Left ventricle myocardium superior (tissue), 1 donor: ENCODE measurements around the gene NDUFB11. TPM values are rescaled to one million over a fixed set of nuclear protein-coding genes. Genes with fewer than 3 reads are reported as not detected.
A peak's percentile ranks its signal among the peaks of the same experiment; 100 is the strongest.

ENCODE experiments used
- ATAC-seq: fragments of 200-7000 bp; cut with Tn5 transposase; one replicate; pipeline ENCODE4 v1.9.1; 2020; ENCODE audit warnings: mild to moderate bottlenecking, moderate library complexity
- DNase-seq: peaks from one replicate; pipeline ENCODE4 v3.0.0-alpha.2; 2020
- intact Hi-C: fragments of 100-400 bp; cut with micrococcal nuclease; formaldehyde crosslinking; loops from one replicate; pipeline ENCODE4 v1.11.0; 2022
- total RNA-seq: library from RNA; stranded (reverse); fragmentation: NEBNext Ultra II Directional; extraction: Animal tissue kit (Norgen Biotek cat#: 25700); gene quantifications from one replicate; pipeline ENCODE4 v1.2.1, GENCODE V29; 2021
- donor health status: DM: no; HTN: yes; CAD: no; lungs with severe emphysema.

Gene NDUFB11
- total RNA-seq, 1 donor from 2014 or later, result 210 TPM

DNA sequence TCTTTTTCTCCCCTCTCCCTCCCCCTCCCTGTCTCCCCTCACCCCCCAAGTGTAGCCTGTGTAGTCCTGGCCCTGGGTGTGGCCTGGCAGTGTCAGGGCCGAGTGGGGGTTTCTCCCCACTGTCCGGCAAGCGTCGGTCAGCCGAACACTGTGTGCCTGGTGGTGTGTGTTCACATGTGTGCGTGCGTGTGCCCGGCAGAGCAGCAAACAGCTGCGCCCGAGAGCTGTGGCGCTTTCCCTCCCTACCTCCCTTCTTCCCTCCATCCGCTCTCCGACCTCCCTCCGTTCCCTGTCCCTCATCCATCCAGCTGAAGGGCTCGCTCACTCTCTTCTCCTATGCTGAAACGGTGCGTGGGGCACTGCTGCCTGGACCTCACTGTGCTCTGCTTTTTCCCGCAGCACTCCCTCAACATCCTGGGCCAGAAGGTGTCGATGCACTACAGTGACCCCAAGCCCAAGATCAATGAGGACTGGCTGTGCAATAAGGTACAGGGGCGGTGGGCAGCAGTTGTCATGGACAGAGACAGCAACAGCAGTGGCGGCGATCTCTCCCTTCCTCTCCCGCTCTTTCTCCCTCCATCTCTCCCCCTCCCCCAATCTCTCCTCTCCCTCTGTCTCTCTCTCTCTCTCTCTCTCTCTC lies 31.7 kb upstream of the NDUFB11 start:
- intact Hi-C loops, result no loop called here
- no peak for DNase-seq
- no peak for ATAC-seq

DNA sequence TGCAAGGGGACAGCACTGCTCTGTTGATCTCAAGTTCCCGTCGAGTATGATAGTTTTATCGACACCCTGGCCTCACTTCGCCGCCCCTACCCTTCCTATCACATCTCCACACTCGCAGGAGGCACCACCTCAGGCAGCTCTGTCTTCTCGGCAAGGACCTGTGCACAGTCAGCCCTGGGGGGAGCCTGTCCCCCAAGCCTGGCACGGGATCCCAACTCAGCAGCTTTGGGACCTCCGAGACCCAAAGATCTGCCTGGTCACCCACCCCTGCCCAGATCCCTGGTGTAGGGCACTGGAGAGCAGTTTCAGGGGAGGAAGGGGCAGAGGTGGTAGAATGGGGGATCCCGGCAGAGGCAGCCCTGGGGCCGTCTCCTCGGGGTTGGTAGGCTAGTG lies 31.1 kb upstream of the NDUFB11 start:
- ATAC-seq (no peak), DNase-seq (no peak)
- intact Hi-C loops, result no loop called here

DNA sequence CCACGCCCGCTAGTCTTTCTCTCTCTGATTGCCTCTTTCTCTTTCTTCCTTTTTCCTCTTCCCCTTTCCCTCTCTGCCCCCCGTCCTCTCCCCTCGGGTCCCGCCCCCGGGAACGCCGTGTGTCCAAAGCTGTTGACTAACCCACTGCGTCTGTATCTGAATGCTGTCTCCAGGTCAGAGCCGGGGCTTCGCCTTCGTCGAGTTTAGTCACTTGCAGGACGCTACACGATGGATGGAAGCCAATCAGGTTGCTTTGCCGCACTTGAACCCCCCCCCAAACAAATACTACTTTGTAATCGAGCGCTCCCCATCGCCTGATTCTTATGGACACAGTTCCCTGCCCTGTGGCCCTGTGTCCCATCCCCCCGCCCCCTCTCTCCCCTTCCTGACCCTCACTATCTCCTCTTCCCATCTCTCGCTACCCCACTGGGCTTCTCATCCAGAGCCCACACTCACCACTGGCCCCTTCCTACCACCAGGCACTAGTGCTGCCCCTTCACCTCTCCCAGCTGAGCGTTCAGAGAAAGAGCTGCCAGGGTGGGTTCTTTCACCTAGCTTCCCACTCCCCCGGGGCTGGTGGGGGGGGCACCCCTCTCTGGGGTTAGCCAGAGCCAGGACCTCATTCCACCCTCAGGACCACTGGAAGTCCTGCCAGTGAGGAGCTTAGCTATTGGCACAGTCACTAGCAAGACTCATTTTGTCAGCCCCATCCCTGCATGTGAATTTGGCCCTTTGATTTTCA lies 30.5 kb upstream of the NDUFB11 start:
- no peak for DNase-seq

DNA sequence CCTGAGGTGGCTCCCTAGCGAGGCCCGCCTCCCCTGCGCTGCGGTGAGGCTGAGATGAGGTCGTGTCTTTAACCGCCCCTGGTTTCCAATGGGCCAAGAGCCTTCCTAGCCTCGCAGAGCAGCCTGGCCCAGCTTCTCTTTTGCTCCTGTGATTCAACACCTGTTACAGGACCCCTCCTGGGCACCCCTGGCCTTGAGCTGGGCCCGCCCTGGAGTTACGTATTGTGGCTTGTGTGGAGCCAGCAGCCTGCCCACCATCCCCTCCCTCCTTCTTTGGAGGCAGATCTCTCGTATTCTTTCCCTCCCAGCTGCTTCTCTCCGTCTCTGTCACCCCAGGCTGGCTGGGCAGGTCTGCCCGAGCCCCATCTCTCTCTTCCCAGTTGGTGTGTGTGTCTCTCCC lies 29.9 kb upstream of the NDUFB11 start:
- ATAC-seq (no peak), DNase-seq (no peak)
- intact Hi-C loops, result no loop called here

More for the DNA sequence above, 30.5 kb upstream of the NDUFB11 start:
- ATAC-seq, result no peak
- intact Hi-C loops, result no loop called here

DNA sequence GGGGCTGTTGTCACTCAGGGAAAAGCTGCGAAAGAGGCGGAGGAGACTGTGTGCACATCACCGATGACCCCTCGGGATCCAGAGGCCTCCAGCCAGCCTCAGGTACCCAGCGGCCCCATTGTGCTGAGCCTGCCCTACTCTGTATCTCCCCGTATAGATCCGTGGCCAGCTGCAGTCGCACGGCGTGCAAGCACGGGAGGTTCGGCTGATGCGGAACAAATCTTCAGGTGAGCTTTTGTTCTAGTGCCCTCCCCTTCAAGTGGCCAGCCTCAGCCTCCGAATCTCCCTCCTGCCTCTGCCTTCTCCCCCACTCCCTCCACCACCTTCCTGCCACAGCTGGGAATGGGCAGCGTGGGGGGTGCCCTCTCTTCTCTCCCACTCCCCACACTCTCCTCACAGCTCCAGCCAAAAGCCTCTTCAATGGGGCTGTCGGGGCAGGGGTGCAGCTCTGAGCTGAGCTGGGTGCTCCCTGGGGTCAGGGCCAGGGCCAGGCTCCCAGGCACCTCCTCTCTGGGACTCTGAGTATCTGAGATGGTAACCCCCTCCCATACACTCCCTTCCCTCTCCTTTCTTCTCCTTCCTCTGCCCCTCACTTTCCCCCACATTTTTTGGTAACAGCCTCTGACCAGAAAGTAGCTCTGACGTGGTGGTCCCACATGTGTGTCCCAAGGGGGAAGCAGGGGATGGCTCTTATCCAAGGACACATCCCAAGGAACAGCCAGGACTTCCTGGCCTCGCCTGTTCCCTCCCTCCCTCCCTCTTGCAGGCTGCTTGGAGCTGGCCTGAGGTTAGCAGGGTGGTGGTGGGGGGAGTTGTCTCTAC lies 28.7 kb upstream of the NDUFB11 start:
- ATAC-seq (no peak), DNase-seq (no peak)
- intact Hi-C loops, result no loop called here

DNA sequence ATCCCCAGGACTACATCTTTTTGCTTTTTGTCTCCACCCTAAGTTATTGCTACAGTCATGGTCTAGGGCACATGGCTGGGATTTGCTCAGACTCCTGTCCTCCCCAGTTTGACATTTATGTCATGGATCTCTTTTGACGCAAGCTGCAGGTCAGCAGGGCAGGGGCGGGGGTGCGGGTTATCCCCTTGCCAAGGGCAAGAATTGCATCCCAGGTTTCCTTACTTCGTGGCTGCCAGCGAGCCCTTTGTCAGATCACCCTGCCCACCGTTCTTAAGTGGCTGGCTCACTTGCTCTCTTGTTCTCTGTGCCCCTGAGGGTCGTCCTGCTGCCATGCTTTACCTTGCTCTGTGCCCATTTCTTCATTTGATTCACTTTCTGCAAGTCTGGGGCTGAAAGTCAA lies 28.0 kb upstream of the NDUFB11 start:
- ATAC-seq, result no peak
- no peak for DNase-seq

DNA sequence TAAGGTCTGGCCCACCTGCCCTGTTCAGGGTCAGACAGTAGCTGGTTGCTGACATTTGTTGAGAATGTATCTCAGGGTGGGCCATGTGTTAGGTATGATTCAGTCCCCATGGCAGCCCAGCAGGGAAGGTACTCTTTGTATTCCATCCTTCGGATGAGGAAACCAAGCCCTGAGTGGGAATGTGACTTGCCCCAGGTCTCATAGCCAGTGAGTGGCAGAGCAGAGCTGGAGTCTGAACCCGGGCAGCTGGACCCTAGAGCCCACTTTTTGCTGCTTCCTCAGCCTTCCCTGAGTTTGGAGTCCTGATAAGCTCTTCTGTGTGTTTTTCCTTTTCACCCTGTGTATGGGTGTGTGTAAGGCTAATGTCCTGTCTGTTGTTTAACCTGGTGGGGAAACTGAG lies 27.5 kb upstream of the NDUFB11 start:
- DNase-seq, result no peak
- no peak for ATAC-seq
- intact Hi-C loops, result no loop called here

More for the DNA sequence above, 28.0 kb upstream of the NDUFB11 start:
- intact Hi-C loops, result no loop called here

DNA sequence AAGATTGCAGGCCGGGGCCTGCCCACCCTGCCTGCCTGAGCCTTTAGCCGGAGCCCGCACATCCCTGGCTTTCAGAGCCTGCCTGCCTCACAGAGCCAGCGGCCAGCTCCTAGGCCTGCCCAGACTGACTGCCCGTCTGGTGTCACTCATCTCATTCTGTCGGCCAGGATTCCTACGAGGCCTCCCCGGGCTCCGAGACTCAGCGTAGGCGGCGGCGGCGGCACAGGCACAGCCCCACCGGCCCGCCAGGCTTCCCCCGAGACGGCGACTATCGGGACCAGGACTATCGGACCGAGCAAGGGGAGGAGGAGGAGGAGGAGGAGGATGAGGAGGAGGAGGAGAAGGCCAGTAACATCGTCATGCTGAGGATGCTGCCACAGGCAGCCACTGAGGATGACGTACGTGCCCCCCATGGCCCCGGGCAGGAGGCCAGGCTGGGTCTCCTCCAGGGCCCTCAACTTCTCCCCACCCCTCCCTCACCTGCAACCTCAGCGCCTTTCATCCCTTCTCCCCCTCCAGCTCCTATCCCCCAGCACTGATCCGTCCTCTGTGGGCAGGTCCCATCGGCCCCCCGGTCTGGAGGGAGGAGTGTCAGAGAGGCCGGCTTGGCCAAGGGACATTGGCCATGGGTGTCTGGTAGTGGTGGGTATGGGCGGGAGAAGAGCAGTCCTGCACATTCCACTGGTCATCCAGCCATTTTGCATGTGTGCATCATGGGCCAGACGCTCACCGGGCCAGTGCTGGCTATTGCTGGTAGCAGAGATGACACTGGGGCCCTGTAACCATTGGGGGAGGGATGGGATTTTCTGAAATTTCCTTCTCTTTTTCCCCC lies 26.6 kb upstream of the NDUFB11 start:
- ATAC-seq, result no peak
- intact Hi-C loops, result no loop called here
- no peak for DNase-seq

DNA sequence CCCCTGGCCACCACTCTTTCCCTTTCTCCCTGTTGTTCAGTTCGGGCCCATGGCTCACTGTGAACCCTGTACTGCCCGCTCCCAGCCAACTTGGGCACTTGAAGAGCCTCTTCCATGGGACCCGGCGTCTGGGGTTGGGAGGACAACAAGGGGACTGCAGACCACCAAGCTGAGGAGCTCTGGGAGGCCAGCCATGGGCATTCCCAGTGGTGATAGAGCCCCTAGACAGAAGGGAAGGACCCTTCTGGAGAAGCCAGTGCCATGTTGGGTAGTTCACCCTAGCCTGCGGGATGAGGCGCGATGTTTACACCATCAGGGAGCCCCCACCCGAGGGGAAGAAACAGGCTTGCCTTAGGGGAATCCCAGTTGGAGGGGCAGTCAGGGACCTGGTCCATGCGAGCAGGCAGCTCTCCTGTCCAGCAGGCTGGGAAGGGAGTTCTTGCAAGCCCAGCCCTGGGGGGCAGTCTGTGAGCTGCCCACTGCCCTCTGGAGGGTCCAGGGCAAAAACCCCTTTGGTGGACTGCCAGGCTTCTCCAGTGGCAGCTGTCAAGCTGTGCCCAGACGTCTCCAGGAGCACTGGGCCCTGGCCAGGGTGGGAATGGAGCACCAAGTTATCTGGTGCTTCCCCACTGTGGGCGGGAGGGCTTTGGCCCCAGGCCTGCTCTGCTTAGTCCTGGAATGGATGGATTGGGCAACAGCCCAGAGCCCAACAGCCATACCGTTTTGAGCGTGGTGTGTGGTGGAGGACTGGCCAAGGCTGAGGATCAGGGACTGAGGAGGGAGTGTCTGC lies 25.4 kb upstream of the NDUFB11 start:
- DNase-seq (peak; percentile 74), ATAC-seq (peak; percentile 94)
- intact Hi-C loops, result no loop called here

DNA sequence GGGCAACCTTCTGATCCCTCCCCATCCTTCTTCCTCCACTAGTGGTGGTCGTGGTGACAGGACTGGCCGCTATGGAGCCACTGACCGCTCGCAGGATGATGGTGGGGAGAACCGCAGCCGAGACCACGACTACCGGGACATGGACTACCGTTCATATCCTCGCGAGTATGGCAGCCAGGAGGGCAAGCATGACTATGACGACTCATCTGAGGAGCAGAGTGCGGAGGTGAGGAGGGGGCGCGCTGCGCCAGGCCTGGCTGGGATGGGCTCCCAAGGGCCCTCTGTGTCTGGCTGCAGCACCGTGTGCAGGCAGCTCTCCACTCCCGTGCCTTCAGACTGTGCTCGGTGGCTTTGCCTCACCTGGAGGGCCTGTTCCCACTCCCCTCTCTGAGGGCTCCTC lies 24.8 kb upstream of the NDUFB11 start:
- no peak for ATAC-seq

DNA sequence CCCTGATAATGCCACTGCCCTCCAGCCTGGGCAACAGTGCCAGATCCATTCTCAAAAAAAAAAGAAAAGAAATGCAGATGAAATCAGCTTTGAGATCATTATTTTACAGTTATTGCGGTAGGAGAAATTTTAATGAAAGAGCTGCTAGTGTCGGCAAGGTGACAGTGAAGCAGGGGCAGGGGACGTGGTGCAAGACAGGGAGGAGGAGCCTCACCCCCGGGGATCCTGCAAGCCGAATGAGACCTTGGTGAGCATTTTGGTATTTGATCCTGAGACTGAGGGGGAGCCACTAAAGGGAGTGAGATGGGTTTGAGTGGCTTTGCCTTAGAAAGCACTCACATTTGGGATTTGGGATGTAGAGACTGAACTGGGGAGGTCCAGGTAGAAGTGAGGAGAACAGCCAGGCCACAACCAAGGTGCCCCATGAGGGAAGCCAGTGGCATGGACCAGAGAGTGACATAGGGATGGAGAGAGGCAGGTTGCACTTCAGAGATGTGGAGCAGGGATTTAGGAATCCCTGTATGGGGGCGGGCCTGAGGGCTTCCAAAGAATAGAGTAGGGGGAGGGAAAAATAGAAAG lies 24.1 kb upstream of the NDUFB11 start:
- DNase-seq, result no peak
- intact Hi-C loops, result no loop called here
- ATAC-seq, result no peak

More for the DNA sequence above, 24.8 kb upstream of the NDUFB11 start:
- no peak for DNase-seq
- intact Hi-C loops, result no loop called here

DNA sequence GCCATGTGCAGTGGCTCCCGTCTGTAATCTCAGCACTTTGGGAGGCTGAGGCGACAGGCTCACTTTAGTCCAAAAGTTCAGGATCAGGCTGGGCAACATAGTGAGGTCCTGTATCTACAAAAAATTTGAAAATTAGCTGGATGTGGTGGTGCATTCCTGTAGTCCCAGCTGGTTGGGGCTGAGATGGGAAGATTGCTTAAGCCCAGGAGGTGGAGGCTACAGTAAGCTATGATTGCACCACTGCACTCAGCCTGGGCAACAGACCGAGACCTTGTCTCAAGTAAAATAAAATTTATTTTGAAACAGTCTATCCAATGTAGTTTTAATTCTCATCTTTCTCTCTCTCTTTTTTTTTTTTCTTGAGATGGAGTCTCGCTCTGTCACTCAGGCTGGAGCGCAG lies 21.6 kb upstream of the NDUFB11 start:
- DNase-seq (no peak), ATAC-seq (no peak)
- intact Hi-C loops, result no loop called here

DNA sequence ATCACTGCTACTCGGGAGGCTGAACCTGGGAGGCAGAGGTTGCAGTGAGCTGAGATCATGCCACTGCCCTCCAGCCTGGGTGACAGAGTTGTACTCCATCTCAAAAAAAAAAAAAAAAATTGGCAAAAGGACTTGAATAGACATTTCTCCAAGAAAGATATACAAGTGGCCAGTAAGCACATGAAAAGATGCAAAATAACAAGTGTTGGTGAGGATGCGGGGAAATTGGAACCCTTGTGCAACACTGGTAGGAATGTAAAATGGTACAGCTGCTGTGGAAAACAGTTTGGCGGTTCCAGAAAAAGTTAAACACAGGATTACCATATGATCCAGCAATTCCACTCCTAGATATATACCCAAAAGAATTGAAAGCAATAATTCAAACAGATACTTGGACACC lies 19.9 kb upstream of the NDUFB11 start:
- intact Hi-C loops, result no loop called here
- DNase-seq (no peak), ATAC-seq (no peak)

DNA sequence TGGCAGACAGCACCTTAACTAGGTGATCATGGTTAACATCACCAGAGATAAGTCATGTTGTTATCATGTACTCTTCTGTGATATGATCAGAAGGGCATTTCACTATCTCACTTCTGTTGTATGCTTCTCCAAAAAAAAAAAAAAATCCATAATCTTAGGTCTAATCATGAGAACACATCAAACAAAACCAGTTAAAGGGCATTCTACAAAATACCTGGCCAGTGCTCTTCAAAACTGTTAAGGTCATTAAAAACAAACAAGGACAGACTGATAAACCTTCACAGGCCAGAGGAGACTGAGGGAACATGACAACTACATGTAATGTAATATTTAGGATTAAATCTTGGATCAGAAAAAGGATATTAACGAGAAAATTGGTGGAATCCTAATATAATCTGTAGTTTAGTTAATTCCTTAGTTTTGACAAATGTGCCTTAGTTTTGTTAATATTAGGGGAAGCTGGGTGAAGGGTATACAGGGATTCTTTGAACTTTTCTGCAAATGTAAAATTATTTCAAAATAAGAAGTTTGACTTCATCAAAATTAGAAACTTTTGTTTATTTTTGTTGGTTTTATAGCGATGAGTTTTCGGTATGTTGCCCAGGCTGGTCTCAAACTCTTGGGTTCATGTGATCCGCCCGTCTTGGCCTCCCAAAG lies 18.6 kb upstream of the NDUFB11 start:
- intact Hi-C loops, result no loop called here
- ATAC-seq (no peak), DNase-seq (no peak)

DNA sequence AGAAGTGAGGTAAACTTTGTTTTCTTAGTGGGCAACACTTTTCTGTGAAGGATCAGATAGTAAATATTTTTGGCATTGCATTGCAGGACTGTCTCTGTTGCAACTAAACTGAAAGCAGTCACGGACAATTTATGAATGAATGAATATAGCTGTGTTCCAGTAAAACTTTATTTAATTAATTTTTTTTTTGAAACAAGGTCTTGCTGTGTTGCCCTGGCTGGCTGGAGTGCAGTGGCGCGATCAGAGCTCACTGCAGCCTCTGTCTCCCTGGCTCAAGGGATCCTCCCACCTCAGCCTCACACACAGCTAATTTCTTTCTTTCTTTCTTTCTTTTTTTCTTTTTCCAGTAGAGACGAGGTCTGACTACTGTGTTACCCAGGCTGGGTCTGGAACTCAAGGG lies 16.3 kb upstream of the NDUFB11 start:
- ATAC-seq (no peak), DNase-seq (no peak)
- intact Hi-C loops, result no loop called here

DNA sequence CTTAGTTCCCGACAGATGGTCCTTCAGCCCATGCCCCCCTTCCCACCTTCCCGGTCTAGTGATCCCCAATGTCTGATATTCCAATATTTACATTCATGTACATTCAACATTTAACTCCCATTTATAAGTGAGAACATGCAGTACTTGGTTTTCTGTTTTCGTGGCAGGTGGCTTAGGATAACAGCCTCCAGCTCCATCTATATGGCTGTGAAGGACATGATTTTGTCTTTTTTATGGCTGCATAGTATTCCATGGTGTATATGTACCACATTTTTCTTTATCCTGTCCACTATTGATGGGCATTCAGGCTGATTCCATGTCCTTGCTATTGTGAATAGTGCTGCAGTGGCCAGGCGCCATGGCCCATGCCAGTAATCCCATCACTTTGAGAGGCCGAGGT lies 14.3 kb upstream of the NDUFB11 start:
- intact Hi-C loops, result no loop called here
- DNase-seq (no peak), ATAC-seq (no peak)

DNA sequence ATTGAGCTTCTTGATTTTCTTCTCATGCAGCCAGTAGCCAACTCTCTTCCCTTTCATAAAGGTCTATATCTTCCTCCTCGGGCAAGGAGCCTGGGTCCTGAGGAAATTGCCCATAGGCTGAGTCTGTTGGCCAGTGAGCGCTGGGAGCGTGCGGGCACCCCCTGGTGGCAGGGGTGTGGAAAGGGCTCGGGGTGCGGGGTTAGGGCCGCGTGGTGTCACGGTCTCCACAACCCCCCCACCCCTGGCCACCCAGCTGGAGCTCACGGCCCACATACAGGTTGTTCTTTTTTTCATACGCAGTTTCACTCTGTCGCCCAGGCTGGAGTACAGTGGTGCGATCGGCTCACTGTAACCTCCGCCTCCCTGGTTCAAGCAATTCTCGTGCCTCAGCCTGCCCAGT lies 13.6 kb upstream of the NDUFB11 start:
- no peak for ATAC-seq
- no peak for DNase-seq
- intact Hi-C loops, result no loop called here
